ENCODE data around the gene CHN2.

The CHN2 gene

DNA sequence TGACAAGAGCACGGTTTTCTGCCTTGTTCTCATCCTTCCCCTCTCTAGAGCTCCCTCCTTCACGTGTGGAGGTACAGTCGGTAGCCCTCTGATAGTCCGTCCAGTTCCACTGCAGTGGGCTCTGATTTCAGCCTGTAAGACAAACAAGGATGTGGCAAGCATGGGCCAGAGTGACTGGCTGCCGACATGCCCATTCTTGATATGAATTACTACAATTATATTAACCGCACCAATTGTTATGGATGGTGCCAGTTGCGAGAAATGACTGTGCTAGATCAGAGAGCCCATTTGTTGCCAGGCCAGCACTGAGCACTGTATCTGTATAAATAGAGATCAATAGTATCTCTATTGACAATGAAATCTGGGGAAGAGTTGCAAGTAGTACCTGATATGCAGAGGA, 146.6 kb downstream of the CHN2 start:
- no peak for DNase-seq

DNA sequence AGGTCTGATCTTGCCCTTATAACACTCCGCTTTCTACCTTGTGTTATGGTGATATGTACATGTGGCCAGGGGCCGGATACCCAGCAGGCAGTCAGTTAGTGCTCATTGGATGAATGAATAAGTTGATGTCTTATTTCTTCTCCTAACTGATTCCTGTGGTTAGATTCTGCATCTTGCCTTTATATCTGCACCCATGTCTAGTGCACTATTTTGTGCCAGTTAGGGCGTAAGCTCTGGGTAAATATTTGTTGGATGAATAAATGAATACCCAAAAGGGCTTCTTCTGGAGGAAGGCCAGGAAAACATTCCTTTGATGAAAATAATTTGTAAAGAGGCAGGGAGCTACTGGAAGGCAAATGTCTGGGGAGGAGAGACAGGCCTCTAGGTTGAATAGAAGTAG, 148.2 kb downstream of the CHN2 start:
- no peak for DNase-seq

- peak; percentile 49 for DNase-seq
Measured at GRCh38 chr7:29343399-29343798, 148.8 kb downstream of the CHN2 start.

DNA sequence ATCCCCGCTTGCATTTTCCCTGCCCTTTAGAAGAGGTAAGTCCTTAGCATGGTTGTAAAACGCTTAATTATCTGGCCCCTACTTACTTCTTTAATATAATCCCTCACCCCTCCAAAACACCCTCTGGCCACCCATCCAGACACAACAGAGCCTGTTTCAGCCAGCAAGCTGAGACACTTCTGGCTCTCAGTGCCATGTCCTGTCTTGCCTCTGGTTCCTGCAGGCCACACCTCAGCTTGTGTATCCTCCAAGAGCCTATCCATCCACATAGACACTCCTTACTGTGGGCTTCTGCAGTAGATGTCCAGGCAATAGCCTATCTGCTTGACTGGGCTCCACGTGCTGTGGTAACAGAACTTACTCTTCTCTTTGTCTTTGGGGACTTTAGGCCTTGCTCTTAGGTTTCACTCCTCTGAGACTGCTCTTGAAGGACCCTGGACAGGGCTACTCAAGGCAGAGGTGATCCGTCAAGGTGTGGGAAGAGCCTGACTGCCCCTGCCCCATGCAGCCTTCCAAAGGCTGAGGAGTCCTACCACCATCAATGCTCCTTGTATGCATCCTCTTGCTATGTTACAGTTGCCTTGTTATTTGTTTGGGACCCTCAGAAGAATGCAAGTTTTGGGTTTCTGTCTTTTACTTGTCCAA, 149.9 kb downstream of the CHN2 start:
- no peak for DNase-seq

DNA sequence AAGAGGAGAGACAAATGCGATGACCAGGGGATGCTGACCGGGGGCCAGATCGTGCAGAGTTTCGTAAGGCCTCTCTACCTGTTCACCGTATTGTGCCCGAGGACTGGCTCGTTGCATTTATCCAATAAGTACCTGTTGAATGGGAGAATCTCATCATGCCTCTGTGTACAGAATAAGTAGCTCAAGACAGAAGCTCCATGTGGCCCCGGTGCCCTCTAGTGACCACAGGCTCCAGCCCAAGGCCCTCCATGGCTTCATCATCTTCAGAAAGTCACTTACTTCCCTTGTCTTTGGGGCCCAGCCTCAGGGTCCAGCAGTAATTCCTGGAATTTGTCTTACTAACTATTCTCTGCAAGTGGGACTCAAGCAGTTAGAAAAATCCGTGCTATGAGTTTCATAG, 151.0 kb downstream of the CHN2 start:
- DNase-seq: no peak

DNA sequence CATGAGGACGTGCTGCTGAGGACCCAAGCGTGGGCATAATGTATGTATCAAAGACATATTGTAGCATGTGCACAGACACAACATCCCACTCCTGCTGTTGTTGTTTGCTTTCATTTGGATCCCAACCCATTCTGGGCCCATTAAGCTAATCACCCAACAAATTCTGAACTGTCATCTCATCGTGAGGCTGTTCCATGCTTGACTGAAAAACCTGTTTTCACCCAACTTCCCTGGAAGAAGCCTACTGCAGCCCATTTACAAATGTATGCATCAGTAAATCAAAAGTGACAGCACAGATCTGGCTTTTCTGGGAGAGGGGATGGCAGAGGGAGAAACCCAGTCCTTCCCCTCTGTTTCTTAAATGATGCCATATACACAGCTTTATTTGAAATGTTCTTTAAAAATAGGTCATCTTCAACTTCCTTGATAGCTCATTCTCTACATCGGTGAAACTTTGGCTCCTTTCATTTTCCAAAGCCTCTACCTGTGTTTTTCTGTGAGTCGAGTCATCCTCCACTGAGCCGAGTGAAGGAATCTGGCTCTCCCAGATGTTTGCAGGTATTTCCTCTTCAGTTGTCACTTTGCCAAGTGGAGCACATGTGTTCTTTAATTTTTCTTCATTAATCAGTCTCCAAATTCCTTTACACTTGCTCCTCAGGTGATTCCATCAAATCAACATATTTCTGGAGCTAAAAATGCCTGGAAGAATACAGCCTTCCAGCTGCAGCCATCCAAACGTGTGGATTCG, 151.8 kb downstream of the CHN2 start:
- DNase-seq: no peak

DNA sequence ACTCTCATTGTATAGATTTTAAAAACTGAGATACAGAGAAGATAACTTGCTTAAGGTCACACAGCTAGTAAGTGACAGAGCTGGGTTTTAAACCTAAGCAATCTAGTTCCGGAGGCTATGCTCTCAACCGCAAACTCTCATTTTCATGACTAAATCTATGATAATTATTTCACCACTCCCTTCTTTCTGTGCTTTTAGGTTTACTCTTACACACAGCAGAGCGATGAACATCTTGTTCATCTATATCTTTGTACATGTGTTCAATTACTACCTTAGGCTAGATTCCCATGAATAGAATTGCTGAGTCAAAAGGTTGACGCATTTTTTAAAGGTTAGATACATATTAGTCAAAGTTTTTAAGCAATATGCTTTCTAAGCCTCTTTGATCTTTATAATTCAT, 154.8 kb downstream of the CHN2 start:
- no peak for DNase-seq

DNA sequence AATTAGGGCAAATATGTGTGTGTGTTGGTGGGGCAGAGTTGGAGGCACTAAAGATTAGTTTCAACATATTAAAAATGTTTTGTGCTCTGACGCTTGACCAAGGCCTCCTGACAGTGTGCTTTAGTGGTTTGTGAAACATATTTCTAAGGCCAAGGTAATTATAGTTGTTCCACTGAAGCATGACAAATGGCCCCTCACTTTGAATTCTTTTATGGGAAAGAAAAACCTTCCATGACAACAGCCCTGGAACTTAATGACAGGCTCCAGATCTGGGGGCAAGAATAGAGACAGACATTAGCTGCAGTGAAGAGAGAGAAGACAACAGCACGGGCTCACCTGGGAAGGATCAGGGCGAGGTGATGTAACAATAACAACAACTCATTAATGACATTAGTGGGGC, 155.8 kb downstream of the CHN2 start:
- DNase-seq: no peak

DNA sequence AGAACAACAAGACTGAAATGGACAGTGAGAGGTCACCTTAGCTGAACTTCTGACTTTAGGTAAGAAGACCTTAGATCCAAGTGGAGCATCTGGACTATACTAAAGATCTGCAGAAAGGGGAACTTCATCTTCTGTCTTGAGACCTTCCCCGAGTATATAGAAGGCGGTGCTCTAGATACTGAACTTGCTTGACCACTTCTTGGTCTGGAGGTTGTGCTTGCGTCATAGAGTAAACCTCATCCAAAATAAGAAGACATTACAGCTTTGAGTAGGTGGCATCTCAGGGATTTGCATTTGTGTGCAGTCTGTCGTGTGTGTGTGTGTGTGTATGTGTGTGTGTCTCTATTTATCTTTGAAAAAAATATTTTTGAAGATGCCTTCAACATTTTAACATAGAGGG, 157.5 kb downstream of the CHN2 start:
- no peak for DNase-seq

DNA sequence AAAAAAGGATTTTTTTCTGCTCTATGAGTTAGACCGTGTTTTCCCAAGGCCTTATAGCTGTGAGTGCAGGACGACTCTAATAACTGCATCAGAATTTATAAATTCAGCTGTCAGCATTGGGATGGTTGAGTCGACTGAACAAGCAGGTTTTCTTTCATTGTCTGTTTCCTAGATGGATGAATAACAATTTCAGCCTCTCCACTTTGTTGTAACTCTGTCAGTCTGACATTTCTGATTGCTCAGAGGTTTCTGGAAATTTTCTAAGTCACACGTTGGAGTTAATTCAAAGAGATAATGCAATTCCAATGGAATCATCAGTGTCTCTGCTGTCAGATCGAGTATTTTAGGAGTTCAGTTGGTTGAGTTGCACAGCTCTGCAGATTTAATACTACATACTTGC, 159.2 kb downstream of the CHN2 start:
- no peak for DNase-seq

- no peak for DNase-seq
Measured at GRCh38 chr7:29354340-29354739, 159.8 kb downstream of the CHN2 start.

DNA sequence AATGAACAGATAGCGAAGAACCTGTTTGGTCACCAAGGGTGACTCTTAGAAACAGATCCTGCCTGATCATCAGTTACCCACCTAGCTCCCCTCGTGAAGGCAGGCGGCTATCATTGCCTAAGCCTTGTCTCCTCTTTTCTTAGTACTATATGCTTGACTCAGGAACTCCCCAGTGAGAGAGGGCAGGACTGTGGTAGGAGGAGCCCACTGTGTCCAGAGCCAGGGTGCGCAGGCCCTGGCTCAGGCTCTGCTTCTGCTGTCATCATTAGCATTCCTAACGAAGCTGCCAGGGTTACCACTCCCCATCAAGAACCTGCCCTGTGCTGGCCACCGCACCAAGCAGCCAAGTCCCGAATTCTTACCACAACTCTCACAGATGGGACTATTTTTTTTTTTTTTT, 160.8 kb downstream of the CHN2 start:
- no peak for DNase-seq

DNA sequence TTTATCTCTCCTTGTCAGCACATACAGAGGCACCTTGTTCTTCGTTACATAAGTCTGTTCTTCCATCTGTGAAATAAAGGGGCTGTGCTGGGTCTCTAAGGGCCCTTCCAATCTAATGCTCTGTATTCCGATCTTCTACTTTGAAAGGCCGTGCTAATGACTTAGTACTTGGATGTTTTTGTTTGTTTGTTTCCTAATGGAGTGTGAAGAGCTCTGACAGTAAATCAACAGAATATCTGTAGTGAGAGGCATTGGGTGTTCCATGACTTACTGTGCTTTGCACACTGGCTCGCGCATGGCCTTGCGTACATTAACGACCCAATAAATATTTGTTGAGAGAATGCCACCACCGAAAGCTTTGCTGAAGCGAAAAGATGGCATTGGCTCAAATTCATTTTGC, 162.1 kb downstream of the CHN2 start:
- DNase-seq: no peak

DNA sequence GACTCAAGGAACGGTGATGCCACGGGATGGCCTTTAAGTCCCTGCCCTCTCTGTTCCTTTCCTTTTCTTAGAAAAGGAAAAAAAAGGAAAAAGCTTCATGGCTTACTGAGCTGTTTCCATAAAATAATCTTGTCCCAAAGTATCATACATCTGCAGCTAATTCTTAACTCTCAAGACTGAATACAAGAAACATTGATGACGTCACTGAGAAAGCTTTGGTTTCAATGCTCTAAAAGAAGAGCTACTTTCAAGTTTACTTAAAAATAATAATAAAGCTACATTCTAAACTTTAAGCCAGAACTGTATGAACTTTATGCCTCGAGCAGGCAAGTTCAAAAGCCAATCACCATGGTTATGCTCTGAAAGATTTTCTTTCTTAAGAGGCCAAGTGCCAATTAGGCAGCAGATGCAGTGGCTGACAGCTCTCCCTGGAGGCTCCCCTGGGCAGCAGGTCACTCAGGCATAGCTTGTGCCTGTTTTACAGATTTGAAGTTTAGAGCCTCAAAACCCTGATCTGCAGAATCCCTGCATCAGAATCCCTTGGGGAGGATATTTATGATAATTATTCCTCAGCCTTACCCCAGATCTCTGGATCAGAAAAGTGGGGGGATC, 165.0 kb downstream of the CHN2 start:
- DNase-seq: no peak

GRCh38 chr7:29360633-29361625, 166.4 kb downstream of the CHN2 start:
- DNase-seq: no peak

DNA sequence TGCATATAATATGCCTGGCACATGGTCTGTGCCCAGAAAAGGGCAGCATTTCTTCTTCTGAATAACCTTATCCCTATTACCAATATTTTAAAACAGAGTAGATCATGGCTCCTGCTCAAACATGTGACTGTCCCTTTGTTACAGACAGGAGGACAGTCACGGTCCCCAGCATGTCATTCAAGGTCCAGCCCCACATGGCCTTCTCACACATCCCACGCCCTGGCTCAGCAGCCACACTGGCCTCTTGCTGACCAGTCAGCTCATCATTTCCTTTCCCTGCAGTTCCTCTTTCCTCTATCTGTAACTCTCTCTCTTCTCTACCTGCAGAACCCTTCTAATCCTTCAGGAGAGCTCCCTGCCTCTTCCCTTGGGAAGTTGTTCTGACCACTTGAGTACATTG, 167.8 kb downstream of the CHN2 start:
- DNase-seq: no peak

DNA sequence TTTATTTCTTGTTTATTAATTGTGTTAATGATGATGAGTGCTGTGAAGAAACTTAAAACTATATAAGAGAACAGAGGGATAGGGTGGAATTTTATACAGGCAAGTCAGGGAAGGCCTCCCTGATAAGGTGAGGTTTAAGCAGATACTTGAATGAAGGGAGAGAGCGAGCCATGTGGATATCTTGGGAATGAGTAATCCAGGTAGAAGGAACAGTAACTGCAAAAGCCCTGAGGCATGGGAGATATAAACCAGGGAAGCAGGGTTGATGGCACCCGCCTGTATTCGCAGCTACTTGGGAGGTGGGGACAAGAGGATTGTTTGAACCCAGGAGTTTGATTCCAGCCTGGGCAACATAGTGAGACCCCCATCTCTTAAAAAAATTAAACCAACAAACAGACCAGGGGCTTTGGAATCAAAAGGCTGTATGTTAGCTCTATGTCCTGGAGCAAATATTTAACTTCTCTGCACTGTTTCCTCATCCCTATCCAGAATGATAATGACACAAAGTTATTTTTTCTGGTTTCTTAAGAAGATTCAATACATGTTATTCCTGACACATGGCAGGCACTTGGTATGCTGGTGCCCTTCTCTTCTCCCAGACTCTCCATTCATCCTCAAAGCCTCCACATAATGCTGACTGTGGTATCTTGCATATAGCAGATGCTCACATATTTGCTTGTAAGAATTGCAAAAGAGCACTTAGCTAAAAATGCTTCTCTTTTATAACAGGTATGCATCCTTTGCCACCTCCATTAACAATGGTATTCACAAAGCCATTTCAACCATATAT, 169.3 kb downstream of the CHN2 start:
- DNase-seq: no peak

DNA sequence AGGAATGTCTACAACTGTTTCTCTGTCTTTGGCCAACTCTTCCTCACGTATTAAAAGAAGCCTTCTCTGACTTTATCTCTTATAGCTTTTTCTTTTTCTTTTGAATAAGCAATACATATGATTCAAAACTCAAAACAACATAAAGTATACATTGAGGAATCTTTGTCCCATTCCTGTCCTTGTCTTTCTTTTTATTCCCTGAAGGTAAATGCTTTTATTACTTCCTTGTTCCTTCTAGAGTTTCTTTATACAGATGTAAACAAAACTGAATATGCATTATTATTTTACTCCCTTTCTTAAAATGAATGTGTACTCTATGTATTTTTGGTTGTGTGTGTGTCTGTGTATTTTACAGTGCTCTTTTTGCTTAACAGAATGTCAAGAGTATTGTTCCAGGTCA, 170.1 kb downstream of the CHN2 start:
- no peak for DNase-seq

DNA sequence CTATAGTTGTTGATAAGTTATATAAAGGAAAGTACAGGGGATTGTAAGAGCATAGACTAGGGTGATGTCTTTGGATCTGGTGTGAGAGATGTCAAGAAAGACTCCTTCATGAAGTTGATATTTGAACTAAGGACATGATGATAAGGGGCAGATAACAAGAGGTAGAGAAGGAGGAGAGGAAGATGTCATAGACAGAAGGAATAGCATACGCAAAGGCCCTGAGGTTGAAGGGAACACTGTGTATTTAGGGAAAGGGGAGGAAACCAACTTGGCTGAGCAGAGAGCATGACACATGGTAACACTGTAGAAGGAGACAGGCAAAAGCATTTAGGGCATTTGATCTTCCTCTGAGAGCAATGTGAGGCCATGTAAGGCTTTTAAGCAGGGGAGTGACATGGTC, 170.8 kb downstream of the CHN2 start:
- no peak for DNase-seq

DNA sequence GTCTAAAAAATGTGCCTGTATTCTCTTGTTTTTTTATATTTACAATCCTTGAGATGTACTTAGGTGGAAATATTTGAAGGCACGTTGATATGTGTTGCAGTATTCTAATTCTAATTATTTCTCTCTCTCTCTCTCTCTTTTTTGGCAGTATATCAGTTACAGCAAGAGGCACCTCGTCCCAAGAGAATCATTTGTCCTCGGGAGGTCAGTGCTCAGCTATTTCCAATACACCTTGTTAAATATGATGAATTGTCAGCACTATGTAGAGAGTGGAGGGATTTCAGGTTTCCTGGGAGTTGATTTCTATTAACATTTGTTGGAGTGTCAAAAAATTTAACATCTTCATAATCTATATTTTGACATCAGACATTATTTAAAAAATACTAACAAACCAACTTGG, 173.2 kb downstream of the CHN2 start:
- no peak for DNase-seq

DNA sequence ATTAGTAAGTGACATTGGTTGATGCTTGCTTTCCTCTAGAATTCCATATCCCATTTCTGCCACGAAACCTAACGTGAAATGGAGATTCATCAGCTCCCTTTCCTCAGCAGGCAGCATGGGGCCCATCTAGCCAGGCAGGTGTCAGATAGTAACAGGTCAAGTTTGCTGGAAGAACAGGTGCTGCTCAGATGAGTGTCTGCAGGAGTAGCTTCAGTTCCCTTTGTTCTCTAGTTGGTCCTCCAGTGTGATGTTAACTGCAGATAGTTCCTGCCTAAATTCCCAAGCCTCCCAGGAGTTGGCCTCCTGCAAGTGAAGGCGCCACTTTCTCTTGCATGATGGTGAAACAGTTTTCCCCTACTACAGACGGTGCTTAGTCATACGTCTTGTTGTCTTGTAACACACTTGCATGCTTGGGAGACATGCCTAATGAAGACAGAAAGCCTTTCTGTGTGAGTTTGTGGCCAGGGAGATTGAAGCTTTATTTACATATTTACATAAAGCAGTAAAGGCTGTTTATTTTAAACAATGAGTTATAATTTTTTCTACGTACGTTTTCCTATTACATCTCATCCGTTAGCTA, 175.4 kb downstream of the CHN2 start:
- no peak for DNase-seq

Measured in KG1 (cell line).